AG04450 (cell line): Measurements from ENCODE around the gene PCDHGA6. TPM values are rescaled to one million over a fixed set of nuclear protein-coding genes. Genes with fewer than 3 reads are reported as not detected.

ENCODE experiments used
- CTCF ChIA-PET: fragments of 300-600, 350-600 bp; formaldehyde crosslinking; extraction: SDS; loops from one replicate; lab custom pipeline; 2022; ENCODE audit warnings: antibody characterized with exemption, inconsistent platforms; lab: Charles Lee
- POLR2A ChIA-PET: fragments of 350-600 bp; formaldehyde crosslinking; extraction: SDS; loops from one replicate; lab custom pipeline; 2021; ENCODE audit warnings: antibody characterized with exemption, inconsistent platforms; lab: Yijun Ruan, JAX
- DNase-seq: peaks from one replicate; pipeline ENCODE4 v3.0.0-alpha.2; 2011; ENCODE audit warnings: low read depth, low spot score
- H3K27ac ChIP-seq: one replicate; pipeline ENCODE4 v1.5.1; 2012; ENCODE audit warnings: low read depth, low read length, control low read depth
- H3K27me3 ChIP-seq: one replicate; pipeline ENCODE4 v1.6.0; 2012; ENCODE audit warnings: low read length; ENCODE audit not compliant: control insufficient read depth, insufficient read depth
- H3K4me3 ChIP-seq: 2 replicates; pipeline ENCODE4 v1.5.1; 2011; ENCODE audit warnings: mild to moderate bottlenecking, low read depth, low read length, control low read depth
- H3K9me3 ChIP-seq: 2 replicates; pipeline ENCODE4 v1.5.1; 2012; ENCODE audit warnings: low read length; ENCODE audit not compliant: control insufficient read depth, insufficient read depth
- polyA plus RNA-seq: library from polyadenylated mRNA; depleted of rRNA; stranded (reverse); fragments of >200 nt; gene quantifications from 2 replicates; pipeline ENCODE4 v1.2.3, GENCODE V29; 2011; rRNA removed
- TF ChIP-seq, protein P1 (sequence below): IDR thresholded peaks from 2 replicates; pipeline ENCODE4 v1.5.1; 2011; ENCODE audit warnings: low read depth, low read length, control low read depth, inconsistent platforms

The PCDHGA6 gene
- polyA plus RNA-seq, 1 experiment, result 4.8 TPM

DNA sequence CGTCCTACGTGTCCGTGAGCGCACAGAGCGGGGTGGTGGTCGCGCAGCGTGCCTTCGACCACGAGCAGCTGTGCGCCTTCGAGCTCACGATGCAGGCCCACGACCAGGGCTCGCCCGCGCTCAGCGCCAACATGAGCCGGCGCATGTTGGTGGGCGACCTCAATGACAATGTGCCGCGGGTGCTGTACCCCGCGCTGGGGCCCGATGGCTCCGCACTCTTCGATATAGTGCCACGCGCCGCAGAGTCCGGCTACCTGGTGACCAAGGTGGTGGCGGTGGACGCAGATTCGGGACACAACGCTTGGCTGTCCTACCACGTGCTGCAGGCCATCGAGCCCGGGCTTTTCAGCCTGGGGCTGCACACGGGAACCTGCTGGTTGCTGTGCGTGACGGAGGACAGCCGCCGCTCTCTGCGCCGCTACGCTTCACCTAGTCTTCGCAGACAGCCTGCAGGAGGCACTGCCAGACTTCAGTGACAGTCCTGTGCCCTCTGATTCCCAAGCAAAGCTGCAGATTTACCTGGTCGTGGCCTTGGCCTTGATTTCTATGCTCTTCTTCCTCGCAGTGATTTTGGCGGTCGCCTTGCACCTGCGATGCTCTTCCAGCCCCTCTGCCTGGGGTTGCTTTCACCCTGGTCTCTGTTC, 54.2 kb downstream of the PCDHGA6 start:
- ChIA-PET POLR2A (no interaction called here), CTCF (interaction anchor here (1.4 to 7.2 kb wide), 2 partner anchors 131 to 136 kb away, joined by 7 to 94 read pairs; no protein-coding TSS in a partner anchor)
- TF ChIP-seq, protein P1, sequence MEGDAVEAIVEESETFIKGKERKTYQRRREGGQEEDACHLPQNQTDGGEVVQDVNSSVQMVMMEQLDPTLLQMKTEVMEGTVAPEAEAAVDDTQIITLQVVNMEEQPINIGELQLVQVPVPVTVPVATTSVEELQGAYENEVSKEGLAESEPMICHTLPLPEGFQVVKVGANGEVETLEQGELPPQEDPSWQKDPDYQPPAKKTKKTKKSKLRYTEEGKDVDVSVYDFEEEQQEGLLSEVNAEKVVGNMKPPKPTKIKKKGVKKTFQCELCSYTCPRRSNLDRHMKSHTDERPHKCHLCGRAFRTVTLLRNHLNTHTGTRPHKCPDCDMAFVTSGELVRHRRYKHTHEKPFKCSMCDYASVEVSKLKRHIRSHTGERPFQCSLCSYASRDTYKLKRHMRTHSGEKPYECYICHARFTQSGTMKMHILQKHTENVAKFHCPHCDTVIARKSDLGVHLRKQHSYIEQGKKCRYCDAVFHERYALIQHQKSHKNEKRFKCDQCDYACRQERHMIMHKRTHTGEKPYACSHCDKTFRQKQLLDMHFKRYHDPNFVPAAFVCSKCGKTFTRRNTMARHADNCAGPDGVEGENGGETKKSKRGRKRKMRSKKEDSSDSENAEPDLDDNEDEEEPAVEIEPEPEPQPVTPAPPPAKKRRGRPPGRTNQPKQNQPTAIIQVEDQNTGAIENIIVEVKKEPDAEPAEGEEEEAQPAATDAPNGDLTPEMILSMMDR, result no peak
- no peak overlapping the region for H3K4me3 ChIP-seq
- peaks cover 65% of the 10 kb centered on the region for H3K9me3 ChIP-seq
- no peak for DNase-seq
- H3K27ac ChIP-seq, result no peak overlapping the region
- no peaks in the 10 kb centered on the region for H3K27me3 ChIP-seq

Other genes with a start within 250 kb of the PCDHGA6 start
- 0.68 and 0.72 TPM in 2 replicates for gene PCDHB5, start 238.7 kb upstream of the PCDHGA6 start, polyA plus RNA-seq
- 0.21 TPM in 2 replicates for gene PCDHB6, start 223.8 kb upstream of the PCDHGA6 start, polyA plus RNA-seq
- 0.61 and 0.62 TPM in 2 replicates for gene PCDHB7, start 201.2 kb upstream of the PCDHGA6 start, polyA plus RNA-seq
- gene PCDHB8, start 196.1 kb upstream of the PCDHGA6 start, polyA plus RNA-seq, result 0.20 and 0.25 TPM in 2 replicates
- gene PCDHB16, start 191.5 kb upstream of the PCDHGA6 start, polyA plus RNA-seq, result 0.45 and 0.66 TPM in 2 replicates
- 0.22 and 0.45 TPM in 2 replicates for gene PCDHB9, start 186.7 kb upstream of the PCDHGA6 start, polyA plus RNA-seq
- 0.45 and 0.74 TPM in 2 replicates for gene PCDHB10, start 181.5 kb upstream of the PCDHGA6 start, polyA plus RNA-seq
- gene PCDHB11, start 174.3 kb upstream of the PCDHGA6 start, polyA plus RNA-seq, result 0.16 and 0.25 TPM in 2 replicates
- gene PCDHB12, start 165.2 kb upstream of the PCDHGA6 start, polyA plus RNA-seq, result 0.32 and 0.40 TPM in 2 replicates
- 0.60 and 0.73 TPM in 2 replicates for gene PCDHB13, start 160.0 kb upstream of the PCDHGA6 start, polyA plus RNA-seq
- 0.98 and 1.1 TPM in 2 replicates for gene PCDHB14, start 150.5 kb upstream of the PCDHGA6 start, polyA plus RNA-seq
- gene PCDHB15, start 128.5 kb upstream of the PCDHGA6 start, polyA plus RNA-seq, result 0.88 and 0.93 TPM in 2 replicates
- not detected in 2 replicates for gene SLC25A2, start 69.8 kb upstream of the PCDHGA6 start, polyA plus RNA-seq
- gene TAF7, start 53.1 kb upstream of the PCDHGA6 start, polyA plus RNA-seq, result 60.3 and 71.0 TPM in 2 replicates
- gene PCDHGA1, start 43.4 kb upstream of the PCDHGA6 start, polyA plus RNA-seq, result 1.9 and 2.2 TPM in 2 replicates
- gene PCDHGA2, start 35.1 kb upstream of the PCDHGA6 start, polyA plus RNA-seq, result 6.1 and 6.3 TPM in 2 replicates
- 0.92 and 1.2 TPM in 2 replicates for gene PCDHGA3, start 30.1 kb upstream of the PCDHGA6 start, polyA plus RNA-seq
- 3.2 TPM in 2 replicates for gene PCDHGB1, start 23.8 kb upstream of the PCDHGA6 start, polyA plus RNA-seq
- gene PCDHGA4, start 18.9 kb upstream of the PCDHGA6 start, polyA plus RNA-seq, result 6.3 and 7.6 TPM in 2 replicates
- 4.6 and 4.8 TPM in 2 replicates for gene PCDHGB2, start 13.9 kb upstream of the PCDHGA6 start, polyA plus RNA-seq
- 1.4 and 1.8 TPM in 2 replicates for gene PCDHGA5, start 9.7 kb upstream of the PCDHGA6 start, polyA plus RNA-seq
- gene PCDHGB3, start 3.6 kb upstream of the PCDHGA6 start, polyA plus RNA-seq, result 3.6 and 4.3 TPM in 2 replicates
- gene PCDHGA7, start 8.9 kb downstream of the PCDHGA6 start, polyA plus RNA-seq, result 2.7 TPM in 2 replicates
- 10.3 and 10.9 TPM in 2 replicates for gene PCDHGB4, start 13.8 kb downstream of the PCDHGA6 start, polyA plus RNA-seq
- 0.93 and 1.1 TPM in 2 replicates for gene PCDHGA8, start 18.7 kb downstream of the PCDHGA6 start, polyA plus RNA-seq
- 12.5 TPM in 2 replicates for gene PCDHGB5, start 24.1 kb downstream of the PCDHGA6 start, polyA plus RNA-seq
- 6.4 and 8.0 TPM in 2 replicates for gene PCDHGA9, start 28.9 kb downstream of the PCDHGA6 start, polyA plus RNA-seq
- gene PCDHGB6, start 34.1 kb downstream of the PCDHGA6 start, polyA plus RNA-seq, result 3.3 and 3.8 TPM in 2 replicates
- 9.2 and 11.7 TPM in 2 replicates for gene PCDHGA10, start 39.1 kb downstream of the PCDHGA6 start, polyA plus RNA-seq
- gene PCDHGB7, start 43.8 kb downstream of the PCDHGA6 start, polyA plus RNA-seq, result 16.2 and 17.0 TPM in 2 replicates
- gene PCDHGA11, start 47.2 kb downstream of the PCDHGA6 start, polyA plus RNA-seq, result 7.5 and 7.7 TPM in 2 replicates
- 3.4 and 4.3 TPM in 2 replicates for gene PCDHGA12, start 56.6 kb downstream of the PCDHGA6 start, polyA plus RNA-seq
- 47.4 and 61.1 TPM in 2 replicates for gene PCDHGC3, start 102.1 kb downstream of the PCDHGA6 start, polyA plus RNA-seq
- 0.46 and 0.83 TPM in 2 replicates for gene PCDHGC4, start 111.1 kb downstream of the PCDHGA6 start, polyA plus RNA-seq
- 2.4 and 2.5 TPM in 2 replicates for gene PCDHGC5, start 115.2 kb downstream of the PCDHGA6 start, polyA plus RNA-seq
- gene DIAPH1, start 245.1 kb downstream of the PCDHGA6 start, polyA plus RNA-seq, result 27.1 and 34.7 TPM in 2 replicates